RWPE2 (cell line): ENCODE data around the gene RPL22.

Source experiments
- ATAC-seq: fragments of 200-7000 bp; cut with Tn5 transposase; 3 replicates; pipeline ENCODE4 v1.9.1; 2021; ENCODE audit warnings: low read depth
- DNase-seq: peaks from one replicate; pipeline ENCODE4 v3.0.0-alpha.2; 2020; ENCODE audit warnings: low spot score
- H3K27ac ChIP-seq: fragments of 450-650 bp; 2 replicates; pipeline ENCODE4 v1.5.1; 2017; ENCODE audit warnings: mild to moderate bottlenecking; ENCODE audit not compliant: poor library complexity, severe bottlenecking
- H3K27me3 ChIP-seq: fragments of 250-450 bp; sonication (Bioruptor Pico); 2 replicates; pipeline ENCODE4 v1.5.1; 2021; ENCODE audit warnings: mild to moderate bottlenecking, moderate library complexity; ENCODE audit not compliant: insufficient read depth, poor library complexity, severe bottlenecking
- H3K36me3 ChIP-seq: fragments of 250-450 bp; sonication (Bioruptor Pico); 2 replicates; pipeline ENCODE4 v1.5.1; 2020; ENCODE audit warnings: low read depth, mild to moderate bottlenecking, moderate library complexity
- H3K4me1 ChIP-seq: fragments of 250-450 bp; sonication (Bioruptor Pico); 2 replicates; pipeline ENCODE4 v1.5.1; 2021; ENCODE audit warnings: mild to moderate bottlenecking, moderate library complexity; ENCODE audit not compliant: insufficient read depth, poor library complexity, severe bottlenecking
- H3K4me3 ChIP-seq: fragments of 250-450 bp; sonication (Bioruptor Pico); 2 replicates; pipeline ENCODE4 v1.5.1; 2021; ENCODE audit warnings: mild to moderate bottlenecking, moderate library complexity; ENCODE audit not compliant: severe bottlenecking
- H3K9me3 ChIP-seq: fragments of 250-450 bp; sonication (Bioruptor Pico); 2 replicates; pipeline ENCODE4 v1.5.1; 2021; ENCODE audit warnings: mild to moderate bottlenecking, moderate library complexity; ENCODE audit not compliant: severe bottlenecking
- TF ChIP-seq, protein P1 (sequence below): fragments of 450-650 bp; IDR thresholded peaks from one replicate; pipeline ENCODE4 v1.5.1; 2017; ENCODE audit warnings: mild to moderate bottlenecking, moderate library complexity; ENCODE audit not compliant: poor library complexity, severe bottlenecking

Gene RPL22

DNA sequence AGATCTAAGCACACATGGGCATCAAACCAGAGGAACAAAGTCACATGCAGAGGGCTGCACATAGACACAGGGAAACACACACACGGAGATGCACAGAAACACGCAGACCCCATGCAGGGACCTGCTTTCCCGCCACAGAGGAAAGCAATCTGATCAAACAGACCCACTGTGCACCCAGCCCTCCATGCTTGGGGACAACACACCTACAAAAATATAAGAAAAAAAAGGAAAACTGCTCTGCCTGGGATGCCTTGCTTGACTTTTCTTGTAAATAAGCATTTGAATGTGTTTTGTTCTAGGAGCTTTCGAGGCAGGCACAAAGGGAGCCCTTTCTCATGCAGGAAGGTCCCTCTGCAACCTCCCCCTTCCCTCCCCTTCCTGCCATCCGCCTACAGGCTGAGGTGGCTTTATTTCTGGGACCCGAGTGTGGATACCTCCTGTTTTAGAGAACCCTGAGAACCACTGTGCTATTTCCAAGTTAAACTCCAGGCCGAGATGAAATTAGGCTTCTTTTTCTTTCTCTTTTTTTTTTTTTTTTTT, 39.9 kb upstream of the RPL22 start:
- Histone ChIP-seq H3K4me3 (no peak overlapping the region), H3K36me3 (peaks cover 5% of the 10 kb centered on the region), H3K27me3 (peaks cover 32% of the 10 kb centered on the region), H3K4me1 (peaks cover 4% of the 10 kb centered on the region), H3K27ac (no peak overlapping the region), H3K9me3 (no peaks in the 10 kb centered on the region)
- ATAC-seq (no peak), DNase-seq (no peak)
- TF ChIP-seq, protein P1, sequence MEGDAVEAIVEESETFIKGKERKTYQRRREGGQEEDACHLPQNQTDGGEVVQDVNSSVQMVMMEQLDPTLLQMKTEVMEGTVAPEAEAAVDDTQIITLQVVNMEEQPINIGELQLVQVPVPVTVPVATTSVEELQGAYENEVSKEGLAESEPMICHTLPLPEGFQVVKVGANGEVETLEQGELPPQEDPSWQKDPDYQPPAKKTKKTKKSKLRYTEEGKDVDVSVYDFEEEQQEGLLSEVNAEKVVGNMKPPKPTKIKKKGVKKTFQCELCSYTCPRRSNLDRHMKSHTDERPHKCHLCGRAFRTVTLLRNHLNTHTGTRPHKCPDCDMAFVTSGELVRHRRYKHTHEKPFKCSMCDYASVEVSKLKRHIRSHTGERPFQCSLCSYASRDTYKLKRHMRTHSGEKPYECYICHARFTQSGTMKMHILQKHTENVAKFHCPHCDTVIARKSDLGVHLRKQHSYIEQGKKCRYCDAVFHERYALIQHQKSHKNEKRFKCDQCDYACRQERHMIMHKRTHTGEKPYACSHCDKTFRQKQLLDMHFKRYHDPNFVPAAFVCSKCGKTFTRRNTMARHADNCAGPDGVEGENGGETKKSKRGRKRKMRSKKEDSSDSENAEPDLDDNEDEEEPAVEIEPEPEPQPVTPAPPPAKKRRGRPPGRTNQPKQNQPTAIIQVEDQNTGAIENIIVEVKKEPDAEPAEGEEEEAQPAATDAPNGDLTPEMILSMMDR = no peak

GRCh38 chr1:6237093-6237492, 37.7 kb upstream of the RPL22 start:
- no peak overlapping the region for H3K4me3 ChIP-seq
- H3K9me3 ChIP-seq = no peaks in the 10 kb centered on the region
- no peak for ATAC-seq
- H3K36me3 ChIP-seq = peaks cover 27% of the 10 kb centered on the region
- H3K4me1 ChIP-seq = peaks cover 7% of the 10 kb centered on the region
- DNase-seq = no peak
- peaks cover 13% of the 10 kb centered on the region for H3K27me3 ChIP-seq
- no peak overlapping the region for H3K27ac ChIP-seq
- TF ChIP-seq, protein P1 = no peak

- H3K36me3 ChIP-seq = peaks cover 39% of the 10 kb centered on the region
Measured at GRCh38 chr1:6235296-6235677, 35.9 kb upstream of the RPL22 start.

DNA sequence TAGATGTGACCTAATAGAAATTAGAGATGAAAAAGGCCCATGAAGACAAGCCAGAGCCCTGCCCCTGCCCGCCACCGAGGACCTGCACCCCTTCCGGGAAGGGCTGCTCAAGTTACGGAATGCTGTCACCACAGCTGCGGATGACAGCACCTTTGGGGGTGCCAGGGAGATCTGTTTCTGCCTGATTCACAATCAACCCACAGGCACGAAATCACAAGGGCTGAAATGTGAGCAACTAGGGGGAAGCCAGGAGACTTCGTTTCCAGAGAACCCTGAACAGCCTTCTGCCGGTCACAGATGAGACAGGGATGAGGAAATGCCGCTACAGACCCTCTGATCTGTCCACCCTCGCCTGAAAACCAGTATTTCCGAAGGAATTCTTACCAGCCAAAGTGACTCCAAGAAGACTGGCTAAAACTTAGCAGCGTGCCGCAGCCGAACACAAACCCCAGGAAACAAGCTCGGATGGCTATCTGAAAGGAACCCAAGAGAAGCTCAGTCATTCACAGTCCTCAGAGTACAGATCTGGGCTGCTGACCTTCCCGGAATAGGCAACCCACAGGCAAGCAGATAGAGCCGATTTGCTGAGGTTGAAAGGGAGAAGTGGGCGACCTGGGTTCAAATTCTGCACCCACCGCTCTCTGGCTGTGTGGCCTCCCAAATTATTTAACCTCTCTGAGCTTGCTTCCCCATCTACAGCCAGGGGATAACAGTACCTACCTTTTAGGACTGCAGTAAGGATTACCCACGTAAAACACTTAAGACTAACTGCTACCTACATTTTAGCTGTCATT, 35.3 kb upstream of the RPL22 start:
- peak overlapping the region; percentile 50 for H3K27ac ChIP-seq
- no peaks in the 10 kb centered on the region for H3K9me3 ChIP-seq
- no peak for DNase-seq
- H3K27me3 ChIP-seq = no peaks in the 10 kb centered on the region
- H3K36me3 ChIP-seq = peaks cover 44% of the 10 kb centered on the region
- peak; percentile 22; the same call in 2 of the 3 replicates for ATAC-seq
- peaks cover 7% of the 10 kb centered on the region for H3K4me1 ChIP-seq
- peak overlapping the region; percentile 100 for H3K4me3 ChIP-seq
- TF ChIP-seq, protein P1 = no peak

More at GRCh38 chr1:6235296-6235677, 35.9 kb upstream of the RPL22 start:
- ATAC-seq (0 out of 3 replicates have a peak, but pooled peaks have one; percentile 11), DNase-seq (no peak)
- no peaks in the 10 kb centered on the region for H3K27me3 ChIP-seq
- H3K4me1 ChIP-seq = peaks cover 7% of the 10 kb centered on the region
- TF ChIP-seq, protein P1 = no peak
- H3K4me3 ChIP-seq = peak overlapping the region; percentile 100
- no peaks in the 10 kb centered on the region for H3K9me3 ChIP-seq
- peak overlapping the region; percentile 50 for H3K27ac ChIP-seq

GRCh38 chr1:6233376-6233775, 34.0 kb upstream of the RPL22 start:
- Histone ChIP-seq H3K27me3 (no peaks in the 10 kb centered on the region), H3K36me3 (peaks cover 56% of the 10 kb centered on the region), H3K4me3 (no peak overlapping the region), H3K27ac (no peak overlapping the region), H3K9me3 (no peaks in the 10 kb centered on the region), H3K4me1 (peaks cover 7% of the 10 kb centered on the region)
- DNase-seq (no peak), ATAC-seq (no peak)
- TF ChIP-seq, protein P1 = no peak
